ENCODE measurements around the gene CABCOCO1.
"Not testable (repeated sequence)": the region's sequence is repeated elsewhere in the genome, so short reads cannot be mapped to it uniquely, and the experiment has no call there.

Gene CABCOCO1

DNA sequence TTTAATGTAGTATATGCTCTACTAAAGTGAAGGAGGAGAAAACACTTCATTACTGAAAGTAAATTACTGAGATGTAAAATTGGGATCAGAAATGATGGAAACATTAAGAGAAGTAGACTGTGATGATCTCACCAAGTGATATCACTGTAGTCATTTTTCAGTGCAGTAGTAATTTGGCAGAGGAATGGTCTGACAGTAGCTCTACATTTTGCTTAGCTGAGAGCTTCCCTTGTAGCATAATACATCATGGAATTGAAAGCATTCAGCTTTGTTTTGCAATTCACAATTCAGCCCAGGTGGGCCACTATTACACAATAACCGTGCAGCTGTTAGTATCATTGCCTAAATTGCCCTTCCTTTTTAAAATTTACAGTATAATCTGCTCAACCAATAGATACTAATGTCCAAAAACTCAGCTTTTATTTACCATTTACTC lies 19.4 kb upstream of the CABCOCO1 start:
- FAIRE-seq = no peak

DNA sequence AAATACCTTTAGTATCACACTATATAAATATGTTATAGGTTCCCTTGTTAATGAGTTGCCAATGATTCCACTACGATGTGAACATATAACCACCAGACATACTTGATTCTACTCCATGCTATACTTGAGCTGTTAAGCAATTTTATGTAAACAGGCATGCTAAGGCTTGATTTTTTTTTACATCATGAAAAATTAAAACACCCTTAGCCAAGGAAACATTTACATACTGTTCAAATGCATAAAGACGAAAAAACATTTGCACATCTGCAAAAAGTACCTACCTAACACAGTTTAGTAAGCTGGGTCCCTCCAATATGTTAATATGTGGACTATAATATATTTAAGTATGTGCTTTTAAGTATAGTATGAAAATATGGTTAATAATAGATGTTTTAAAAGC lies 9.0 kb upstream of the CABCOCO1 start:
- FAIRE-seq = no peak

DNA sequence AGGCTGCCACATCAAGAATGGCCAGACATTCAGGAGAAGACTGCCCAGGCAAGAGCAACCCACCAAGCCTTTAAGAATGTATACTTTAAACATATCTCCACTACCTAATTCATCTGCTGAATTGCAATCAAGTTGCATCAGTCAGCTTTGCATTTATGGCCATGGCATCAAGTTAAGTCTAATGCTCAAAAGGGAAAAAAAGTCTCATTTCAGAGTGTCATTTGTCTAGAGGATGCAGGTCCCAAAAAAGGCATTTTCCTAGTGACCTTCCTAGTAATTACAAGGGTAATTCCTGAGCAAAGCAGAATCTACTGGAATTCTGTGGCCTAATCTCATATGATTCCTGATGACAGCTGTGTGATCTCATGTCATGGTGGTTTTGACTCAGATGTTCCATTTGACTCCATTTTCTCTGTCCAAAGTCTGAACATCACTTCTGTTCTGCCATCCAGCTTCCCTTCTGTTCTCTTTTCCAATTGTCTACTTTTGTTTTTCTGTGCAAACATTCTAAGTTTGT lies 7.3 kb upstream of the CABCOCO1 start:
- no peak for FAIRE-seq

DNA sequence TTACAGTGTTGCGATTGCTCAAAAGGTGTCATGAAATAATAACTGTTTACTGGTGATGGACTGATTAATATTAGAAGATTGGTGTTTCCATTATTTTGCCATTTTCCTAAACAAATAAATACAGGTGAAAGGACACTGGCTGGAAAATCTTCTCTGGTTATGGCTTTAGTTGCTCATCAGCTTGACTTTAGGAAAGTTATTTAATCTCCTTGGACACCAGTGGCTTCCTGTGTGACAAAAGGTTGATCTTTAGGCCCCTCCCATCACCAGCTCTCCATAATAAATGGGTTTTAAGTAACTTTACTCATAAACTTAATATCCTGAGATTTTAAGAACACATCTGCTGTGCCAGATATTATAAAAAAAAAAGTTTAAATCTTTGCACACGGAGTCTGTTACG lies 737 bp downstream of the CABCOCO1 start:
- FAIRE-seq = peak; percentile 88

DNA sequence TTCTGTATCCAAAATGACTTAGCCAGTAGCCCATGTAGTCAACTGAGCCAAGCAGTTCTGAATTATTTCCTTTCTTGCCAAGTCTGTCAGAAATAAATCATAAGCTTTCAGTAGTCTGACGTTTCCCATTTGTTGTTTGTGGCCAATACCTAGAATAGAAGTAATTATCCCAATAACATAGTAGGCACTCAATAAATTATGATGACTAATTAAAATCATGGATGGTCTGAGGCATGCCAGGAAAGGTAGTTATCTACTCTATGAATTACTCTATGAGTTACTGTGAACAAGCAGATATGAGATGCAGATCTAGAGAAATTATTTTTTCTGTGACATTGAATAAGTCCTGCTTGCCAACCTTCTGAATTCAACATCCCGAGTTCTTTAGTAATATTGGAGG lies 2.3 kb downstream of the CABCOCO1 start:
- no peak for FAIRE-seq

GRCh38 chr10:61669161-61669725 lies 6.5 kb downstream of the CABCOCO1 start:
- FAIRE-seq = peak; percentile 96

DNA sequence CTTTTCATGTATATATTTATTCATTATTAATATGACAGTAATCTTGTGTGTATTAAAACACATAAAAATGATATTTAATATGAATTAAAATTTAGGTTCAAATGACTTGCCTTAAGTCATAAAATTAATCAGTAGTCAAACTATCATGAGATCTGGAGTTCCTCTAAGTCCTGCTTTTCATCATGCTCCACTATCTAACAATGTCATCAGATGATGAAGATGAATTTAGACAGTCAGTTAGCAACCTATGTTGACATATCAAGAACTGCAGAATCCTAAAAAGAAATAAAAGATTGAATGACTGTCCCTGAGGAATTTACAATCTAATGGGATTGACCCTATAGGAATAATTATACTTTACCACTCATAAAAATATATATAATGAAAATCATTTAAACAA lies 7.1 kb downstream of the CABCOCO1 start:
- peak; percentile 26 for FAIRE-seq

- FAIRE-seq = no peak
These were observed 10.6 kb downstream of the CABCOCO1 start for GRCh38 chr10:61673360-61673759.

DNA sequence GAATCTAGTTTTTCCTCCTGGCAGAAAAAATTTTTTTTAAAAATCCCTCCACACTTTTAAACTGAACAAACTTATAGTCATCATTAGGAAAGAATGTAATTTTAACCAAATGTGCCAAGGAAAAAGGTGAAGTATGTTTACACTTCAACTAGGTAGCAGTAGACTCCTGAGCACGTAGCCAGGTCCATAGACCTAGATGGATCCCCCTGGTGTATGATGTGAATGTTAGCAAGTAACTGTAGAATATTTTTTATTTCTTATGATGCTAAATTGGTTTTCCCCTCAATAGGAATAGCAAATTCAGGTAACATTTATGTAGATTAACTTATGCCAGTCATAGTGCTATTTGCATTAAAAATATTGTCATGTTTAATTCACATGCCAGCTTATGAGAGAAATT lies 19.6 kb downstream of the CABCOCO1 start:
- no peak for FAIRE-seq

- FAIRE-seq = no peak
These were observed 20.6 kb downstream of the CABCOCO1 start for GRCh38 chr10:61683319-61683718.

GRCh38 chr10:61684894-61685507 lies 22.3 kb downstream of the CABCOCO1 start:
- FAIRE-seq = no peak

DNA sequence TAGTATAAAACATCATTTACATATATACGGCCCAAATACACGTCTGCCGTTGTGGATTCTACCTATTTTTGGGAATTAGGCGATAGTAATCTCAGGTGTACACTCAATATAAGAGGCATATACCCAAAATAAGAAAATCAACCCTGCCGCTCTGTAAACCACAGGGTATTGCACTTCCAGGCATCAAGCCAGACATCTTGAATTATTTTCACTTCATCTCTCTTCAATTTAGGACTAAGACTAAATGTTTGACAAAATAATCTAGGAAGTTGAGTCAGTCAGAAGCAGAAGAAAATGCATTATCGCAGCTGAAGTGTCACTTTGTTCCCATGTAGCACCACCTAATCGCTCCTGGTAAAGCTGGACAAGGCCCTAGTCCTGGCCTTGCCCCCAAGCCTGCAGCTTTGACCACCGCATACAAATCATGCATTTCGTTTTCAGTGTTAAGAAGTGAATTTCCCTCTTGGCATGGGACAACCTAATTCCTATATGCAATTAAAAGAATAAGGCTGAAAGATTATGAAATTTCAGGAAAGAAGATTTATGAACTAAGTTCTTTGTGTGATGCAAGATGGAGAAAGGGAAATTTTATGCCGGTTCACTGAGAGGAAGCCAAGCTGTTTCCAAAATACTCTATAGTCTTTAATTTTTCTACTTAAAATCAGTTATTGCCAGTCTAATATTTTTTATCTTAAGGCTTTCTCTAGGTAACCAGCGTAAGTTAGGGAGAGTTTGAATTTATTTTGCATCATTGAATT lies 26.0 kb downstream of the CABCOCO1 start:
- FAIRE-seq = no peak

DNA sequence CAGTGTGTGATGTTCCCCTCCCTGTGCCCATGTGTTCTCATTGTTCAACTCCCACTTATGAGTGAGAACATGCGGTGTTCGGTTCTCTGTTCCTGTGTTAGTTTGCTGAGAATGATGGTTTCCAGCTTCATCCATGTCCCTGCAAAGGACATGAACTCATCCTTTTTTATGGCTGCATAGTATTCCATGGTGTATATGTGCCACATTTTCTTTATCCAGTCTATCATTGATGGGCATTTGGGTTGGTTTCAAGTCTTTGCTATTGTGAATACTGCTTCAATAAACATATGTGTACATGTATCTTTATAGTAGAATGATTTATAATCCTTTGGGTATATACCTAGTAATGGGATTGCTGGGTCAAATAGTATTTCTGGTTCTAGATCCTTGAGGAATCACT lies 28.9 kb downstream of the CABCOCO1 start:
- FAIRE-seq = not testable (repeated sequence)

DNA sequence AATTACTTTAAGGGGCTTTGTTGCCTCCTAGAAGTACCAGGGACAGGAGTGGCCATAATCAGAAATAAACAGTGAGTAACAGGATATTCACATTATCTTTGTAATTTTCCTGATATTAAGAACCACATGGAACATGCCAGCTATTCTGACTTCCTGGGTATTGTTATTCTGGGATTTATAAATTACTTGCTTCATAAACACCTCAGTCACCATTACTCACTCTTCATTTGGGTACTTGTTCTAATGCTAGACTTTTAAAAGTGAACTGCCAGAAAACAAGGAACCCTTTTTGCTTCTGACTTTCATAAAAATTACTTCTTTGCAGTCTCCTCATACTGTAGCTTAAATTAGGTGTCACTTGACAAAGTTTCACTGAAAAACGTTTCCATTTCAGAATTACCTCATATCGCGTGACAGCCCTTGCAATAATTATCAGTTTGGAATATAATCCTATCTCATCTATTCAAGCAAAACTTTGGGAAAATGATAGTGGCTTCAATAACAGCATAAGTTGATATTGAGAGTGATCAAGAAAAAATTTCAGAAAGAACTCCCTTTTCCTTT lies 29.8 kb downstream of the CABCOCO1 start:
- FAIRE-seq = no peak

DNA sequence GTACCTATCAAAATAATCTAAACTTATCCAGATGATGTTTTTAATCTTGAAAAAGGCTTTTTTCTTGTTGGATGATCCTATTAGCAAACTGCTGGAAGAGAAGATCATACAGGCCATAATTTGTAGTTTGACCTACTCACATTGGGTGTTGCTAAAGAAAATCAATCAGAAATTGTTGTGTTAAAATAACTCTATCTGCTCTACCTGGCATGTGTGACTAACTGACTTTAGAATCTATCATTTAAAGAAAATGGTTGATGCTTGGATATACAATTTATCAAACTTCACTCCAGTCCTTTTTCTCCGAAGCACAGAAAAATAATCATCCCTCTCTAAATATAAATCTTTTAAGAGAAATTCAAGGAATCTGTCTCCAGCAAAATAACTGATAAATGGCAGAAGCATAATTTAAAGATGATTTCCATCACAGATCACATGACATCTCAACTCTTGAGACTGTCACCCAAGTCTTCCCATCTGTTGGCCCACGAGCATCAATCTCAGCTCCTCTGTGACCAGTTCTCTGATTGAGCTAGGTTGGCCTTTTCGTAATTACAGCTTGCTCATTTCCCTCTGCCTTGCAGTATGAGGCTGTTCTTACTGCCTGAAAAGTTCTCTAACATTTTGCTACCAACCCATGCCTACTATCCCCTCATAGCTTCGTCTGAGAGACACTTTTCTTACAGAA lies 36.4 kb downstream of the CABCOCO1 start:
- no peak for FAIRE-seq

GRCh38 chr10:61701055-61701705 lies 38.5 kb downstream of the CABCOCO1 start:
- FAIRE-seq = peak; percentile 100

DNA sequence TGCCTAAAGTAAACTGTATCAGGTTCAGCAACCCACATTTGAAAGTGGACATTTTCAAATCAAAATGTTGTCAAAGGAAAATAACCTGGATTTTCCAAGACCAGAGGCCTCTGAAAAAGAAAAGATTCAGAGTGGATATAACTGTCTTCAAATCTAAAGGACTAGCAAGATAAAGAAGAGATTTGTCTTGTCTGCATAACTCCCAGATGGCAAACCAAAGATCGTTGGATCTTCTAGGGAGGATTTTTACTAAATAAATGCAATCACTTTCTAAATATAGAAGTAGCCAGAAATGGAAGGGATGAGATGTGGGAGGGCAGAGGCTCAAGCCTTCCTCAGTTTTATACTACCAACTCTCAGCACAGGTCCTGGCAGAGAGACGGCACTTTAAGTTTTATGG lies 39.0 kb downstream of the CABCOCO1 start:
- FAIRE-seq = no peak

DNA sequence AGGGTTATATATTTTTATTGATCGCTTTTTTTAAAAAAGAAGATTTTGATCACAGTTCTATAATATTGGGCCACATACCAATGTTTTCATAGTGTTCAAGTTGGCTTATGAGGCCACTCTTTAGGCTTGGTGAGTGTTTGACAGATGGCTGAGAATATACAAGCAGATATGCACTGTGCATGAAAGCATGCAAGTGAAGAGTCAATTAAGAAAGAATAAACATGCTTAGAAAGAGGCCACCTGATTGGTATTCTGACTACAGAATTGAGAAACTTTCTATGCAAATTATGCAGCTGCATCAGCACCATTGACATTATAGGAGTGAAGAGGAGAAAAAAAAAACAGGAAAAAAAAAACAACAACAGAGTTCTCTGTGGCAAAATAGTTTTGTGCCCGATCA lies 39.9 kb downstream of the CABCOCO1 start:
- no peak for FAIRE-seq

- FAIRE-seq = no peak
These were observed 42.4 kb downstream of the CABCOCO1 start for GRCh38 chr10:61705022-61705613.

GRCh38 chr10:61708846-61709245 lies 46.1 kb downstream of the CABCOCO1 start:
- peak; percentile 74 for FAIRE-seq

GRCh38 chr10:61712105-61712504 lies 49.4 kb downstream of the CABCOCO1 start:
- FAIRE-seq = not testable (repeated sequence)

DNA sequence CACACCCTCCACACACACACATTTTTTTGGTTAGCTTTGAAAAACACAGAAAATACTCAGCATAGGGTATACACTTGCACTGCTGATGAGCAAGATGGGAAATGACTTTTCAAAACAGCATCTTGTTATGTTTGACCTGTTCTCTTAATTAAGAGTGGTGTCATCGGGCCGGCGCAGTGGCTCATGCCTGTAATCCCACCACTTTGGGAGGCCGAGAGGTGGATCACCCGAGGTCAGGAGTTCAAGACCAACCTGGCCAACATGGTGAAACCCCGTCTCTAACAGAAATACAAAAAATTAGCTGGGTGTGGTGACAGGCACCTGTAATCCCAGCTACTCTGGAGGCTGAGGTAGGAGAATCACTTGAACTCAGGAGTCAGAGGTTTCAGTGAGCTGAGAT lies 56.7 kb downstream of the CABCOCO1 start:
- not testable (repeated sequence) for FAIRE-seq

Data from endometrium (tissue), 2 donors.